RWPE1 (cell line): ENCODE results near the gene C22orf39.

Source experiments
- CTCF ChIA-PET: fragments of 350-600 bp; sonication (Branson Sonifier 250); formaldehyde crosslinking; extraction: SDS; loops from one replicate; lab custom pipeline; 2021; lab: Yijun Ruan, JAX
- POLR2A ChIA-PET: fragments of 400-600 bp; formaldehyde crosslinking; extraction: SDS; loops from one replicate; lab custom pipeline; 2020; ENCODE audit warnings: antibody characterized with exemption; ENCODE audit not compliant: low non-redundant PET; lab: Yijun Ruan, JAX
- DNase-seq: peaks from one replicate; pipeline ENCODE4 v3.0.0; 2012; ENCODE audit warnings: low spot score
- H3K27ac ChIP-seq: fragments of 450-650 bp; 2 replicates; pipeline ENCODE4 v1.5.1; 2017
- CTCF ChIP-seq: fragments of 450-650 bp; conservative IDR thresholded peaks from 2 replicates; pipeline ENCODE4 v1.5.1; 2017; ENCODE audit warnings: low read depth, mild to moderate bottlenecking

C22orf39 gene

DNA sequence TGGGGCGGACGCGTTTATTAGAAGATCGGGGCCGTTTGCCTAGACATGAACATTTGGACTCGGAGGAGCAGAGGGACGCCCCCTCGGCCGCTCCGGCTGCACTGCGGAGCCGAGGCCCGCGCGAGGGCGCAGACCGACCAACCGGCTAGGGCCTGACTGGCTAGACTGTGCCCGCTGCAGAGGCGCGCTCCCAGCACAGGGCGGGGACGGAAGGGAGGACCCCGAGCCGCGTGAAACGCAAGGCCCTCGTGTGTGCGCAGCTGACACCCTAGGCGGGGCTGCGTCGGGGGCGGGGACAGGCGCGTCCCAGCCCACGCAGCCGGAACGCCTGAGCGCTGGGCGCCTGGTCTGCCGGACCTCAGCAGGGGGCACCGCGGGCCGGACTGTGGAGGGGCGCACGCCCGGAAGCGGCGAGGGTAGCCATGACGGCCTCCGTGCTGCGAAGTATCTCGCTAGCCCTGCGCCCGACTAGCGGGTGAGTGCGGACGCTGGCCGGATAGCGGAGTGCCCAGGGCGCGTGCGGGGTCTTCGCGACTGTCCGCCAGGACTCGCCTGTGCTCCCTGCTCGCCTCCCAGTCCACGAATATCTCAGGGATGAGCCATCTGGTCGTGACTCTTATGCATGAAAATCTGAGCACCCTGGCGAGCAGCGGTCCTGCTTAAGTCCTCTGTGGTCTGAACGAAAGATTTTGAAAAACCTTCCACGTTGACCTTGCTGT, 15.2 kb downstream of the C22orf39 start, which contains the start of gene MRPL40:
Gene MRPL40 (plus strand): TSS at position 413 of the 719 bp plus-strand sequence. CDS start 10 bp downstream, at position 423.
- no peak for TF ChIP-seq CTCF
- peak within 1 kb of the TSS; percentile 96 for H3K27ac ChIP-seq
- peak; percentile 83 for DNase-seq
- ChIA-PET POLR2A (interaction anchor here (1.0 kb wide), 1 partner anchor 253 kb away, joined by 3 read pairs; no protein-coding TSS in a partner anchor), CTCF (no interaction called here)

DNA sequence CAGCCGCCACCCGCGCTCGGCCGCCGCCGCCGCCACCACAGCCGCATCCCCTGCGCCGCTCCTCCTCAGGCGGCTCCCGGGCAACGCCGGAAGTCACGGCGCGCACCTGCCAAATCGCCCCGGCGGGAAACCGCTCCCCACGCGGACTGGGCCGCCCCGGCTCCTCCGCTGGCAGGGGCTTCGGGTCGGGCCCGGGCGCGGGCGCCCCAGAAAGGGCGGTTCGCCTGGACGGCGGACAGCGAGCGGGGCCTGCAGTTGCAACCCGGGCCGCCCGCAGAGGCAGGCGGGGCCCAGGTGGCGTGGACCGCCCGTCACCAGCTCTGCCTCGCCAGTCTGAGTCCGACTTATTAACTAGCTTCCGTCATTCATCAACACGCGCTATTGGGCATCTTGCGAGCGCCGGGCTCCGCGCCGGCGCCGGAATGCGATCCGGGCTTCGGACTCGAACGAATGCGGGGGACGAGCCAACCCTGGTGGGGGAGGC, 15.8 kb downstream of the C22orf39 start, which contains the start of gene HIRA:
Gene HIRA (minus strand): TSS at position 85 of the 484 bp plus-strand sequence. CDS start 257 bp downstream, outside the sequence.
- DNase-seq: peak; percentile 54
- TF ChIP-seq CTCF: no peak
- ChIA-PET CTCF (no interaction called here), POLR2A (interaction anchor here (1.0 kb wide), 1 partner anchor 252 kb away, joined by 3 read pairs; no protein-coding TSS in a partner anchor)
- peak within 1 kb of the TSS; percentile 96 for H3K27ac ChIP-seq

GRCh38 chr22:19430890-19431541, 16.5 kb downstream of the C22orf39 start:
- H3K27ac ChIP-seq: peak overlapping the region; percentile 96
- DNase-seq: no peak
- TF ChIP-seq CTCF: no peak
- ChIA-PET POLR2A (interaction anchor here (1.0 kb wide), 1 partner anchor 252 kb away, joined by 3 read pairs; no protein-coding TSS in a partner anchor), CTCF (interaction anchor here (0.7 kb wide), 1 partner anchor 49 kb away, joined by 4 read pairs; the partner anchor contains the start of gene CDC45)

GRCh38 chr22:19429950-19430889, 17.3 kb downstream of the C22orf39 start:
- H3K27ac ChIP-seq: peak overlapping the region; percentile 96
- no peak for TF ChIP-seq CTCF
- ChIA-PET POLR2A (no interaction called here), CTCF (interaction anchor here (0.7 kb wide), 1 partner anchor 49 kb away, joined by 4 read pairs; the partner anchor contains the start of gene CDC45)
- peak; percentile 10 for DNase-seq

GRCh38 chr22:19424186-19424500, 23.4 kb downstream of the C22orf39 start:
- ChIA-PET POLR2A (no interaction called here), CTCF (interaction anchor here (0.7 kb wide), 1 partner anchor 230 kb away, joined by 3 read pairs; no protein-coding TSS in a partner anchor)
- no peak overlapping the region for H3K27ac ChIP-seq
- TF ChIP-seq CTCF: no peak
- DNase-seq: no peak
